HepG2 (cell line): Measurements from ENCODE around the gene CD86. TPM values are rescaled to one million over a fixed set of nuclear protein-coding genes. Genes with fewer than 3 reads are reported as not detected.

Experiments used
- ATAC-seq: fragments of 200-7000 bp; cut with Tn5 transposase; 3 replicates; pipeline ENCODE4 v1.9.1; 2020; ENCODE audit warnings: mild to moderate bottlenecking, moderate library complexity
- BruUV-seq: library from RNA; stranded (reverse); fragments of 400-500 nt; replicated peaks from 2 replicates; lab custom pipeline; 2021; lab: Mats Ljungman, UMichigan
- CTCF ChIA-PET: fragments of 300-600 bp; formaldehyde crosslinking; extraction: SDS; loops from one replicate; lab custom pipeline; 2021; ENCODE audit warnings: low total read pairs, inconsistent platforms, low intra/inter-chr PET ratio; lab: Yijun Ruan, JAX
- POLR2A ChIA-PET: fragments of 350-600 bp; sonication (Branson Sonifier 250); formaldehyde crosslinking; loops from one replicate; lab custom pipeline; 2020; ENCODE audit warnings: antibody characterized with exemption, inconsistent platforms; lab: Yijun Ruan, JAX
- DNase-seq: peaks from one replicate; pipeline ENCODE4 v3.0.0-alpha.2; 2015; ENCODE audit warnings: low spot score
- FAIRE-seq: peaks from 3 replicates; lab custom pipeline; 2011; peaks lifted over from hg19 to GRCh38; lab: Jason Lieb, UNC
- H2AFZ ChIP-seq: one replicate; pipeline ENCODE4 v1.6.1; 2011; ENCODE audit warnings: low read length, inconsistent platforms
- H3K27ac ChIP-seq: fragments of 300-600 bp; 3 replicates; pipeline ENCODE4 v1.8.0; 2011; ENCODE audit warnings: mixed run types, mild to moderate bottlenecking, mixed read lengths, low read length, inconsistent platforms; ENCODE audit not compliant: insufficient read depth; ENCODE audit errors: extremely low read length
- H3K27me3 ChIP-seq, 2 experiments: fragments of 200-600 bp in 1 of 2; 2 replicates in 1 of 2; 3 replicates in 1 of 2; pipeline versions ENCODE4 v1.6.0 to v1.8.0; 2011; ENCODE audit warnings: low read length in 2 of 2, mild to moderate bottlenecking in 2 of 2, moderate library complexity in 2 of 2, inconsistent platforms in 1 of 2; ENCODE audit not compliant: insufficient read depth in 2 of 2, control insufficient read depth in 1 of 2
- H3K36me3 ChIP-seq, 2 experiments: fragments of 200-600 bp in 1 of 2; replicated peaks in 1 of 2; 2 replicates in 1 of 2; 3 replicates in 1 of 2; pipeline versions ENCODE4 v1.5.1 to v1.8.0; 2011; ENCODE audit warnings: low read length in 2 of 2, inconsistent platforms in 1 of 2; ENCODE audit not compliant: insufficient read depth in 2 of 2, control insufficient read depth in 1 of 2
- H3K4me1 ChIP-seq: 2 replicates; pipeline ENCODE4 v1.5.1; 2012; ENCODE audit warnings: low read length, inconsistent platforms; ENCODE audit not compliant: insufficient read depth
- H3K4me2 ChIP-seq: 2 replicates; pipeline ENCODE4 v1.6.0; 2011; ENCODE audit warnings: low read depth, low read length, inconsistent platforms
- H3K4me3 ChIP-seq, 3 experiments: fragments of 200-600 bp in 1 of 3; sonication (generic), shearing (Covaris generic) in 1 of 3; replicated peaks in 1 of 3; 2 replicates each; pipeline ENCODE4 v1.5.1; 2011 to 2016; ENCODE audit warnings: low read length in 3 of 3, inconsistent platforms in 2 of 3, low read depth in 2 of 3, mild to moderate bottlenecking in 2 of 3, control low read depth in 1 of 3, mixed read lengths in 1 of 3; ENCODE audit not compliant: insufficient read depth in 1 of 3
- H3K79me2 ChIP-seq: one replicate; pipeline ENCODE4 v1.6.1; 2011; ENCODE audit warnings: low read length, inconsistent platforms; ENCODE audit not compliant: insufficient read depth
- H3K9ac ChIP-seq: 2 replicates; pipeline ENCODE4 v1.6.0; 2011; ENCODE audit warnings: mild to moderate bottlenecking, low read depth, low read length, inconsistent platforms; ENCODE audit not compliant: insufficient read depth
- H3K9me3 ChIP-seq: 2 replicates; pipeline ENCODE4 v1.5.1; 2012; ENCODE audit warnings: mild to moderate bottlenecking, low read length
- H4K20me1 ChIP-seq: 2 replicates; pipeline ENCODE4 v1.6.0; 2011; ENCODE audit warnings: inconsistent platforms, mild to moderate bottlenecking, low read length, moderate library complexity; ENCODE audit not compliant: insufficient read depth
- CBX1 ChIP-seq: IDR thresholded peaks from one replicate; pipeline ENCODE4 v1.6.1; 2016; ENCODE audit warnings: antibody characterized with exemption, low read depth
- HNF1A ChIP-seq, 2 experiments: sonication (generic) in 1 of 2; formaldehyde crosslinking in 1 of 2; IDR thresholded peaks; 2 replicates each; pipeline versions ENCODE4 v1.4.0 to v1.6.1; 2016 to 2020; ENCODE audit warnings: borderline replicate concordance in 1 of 2, low read depth in 1 of 2, mild to moderate bottlenecking in 1 of 2, missing genetic modification reagents in 1 of 2
- HOXA9 ChIP-seq: sonication (generic); formaldehyde crosslinking; IDR thresholded peaks from 2 replicates; pipeline ENCODE4 v1.8.1; 2022; ENCODE audit warnings: missing genetic modification reagents, mild to moderate bottlenecking, moderate library complexity, borderline replicate concordance
- MIER2 ChIP-seq: IDR thresholded peaks from 2 replicates; pipeline ENCODE4 v1.6.1; 2016; ENCODE audit warnings: missing biosample characterization, missing genetic modification reagents
- POLR2AphosphoS2 ChIP-seq: IDR thresholded peaks from 2 replicates; pipeline ENCODE4 v1.6.1; 2011; ENCODE audit warnings: low read depth, low read length, improper control_type of control experiment
- POLR2G ChIP-seq: fragments of 200-400 bp; formaldehyde crosslinking; IDR thresholded peaks from 2 replicates; pipeline ENCODE4 v1.6.1; 2018; ENCODE audit warnings: mild to moderate bottlenecking, low read depth, low read length, moderate library complexity
- SALL1 ChIP-seq: sonication (generic); formaldehyde crosslinking; IDR thresholded peaks from 2 replicates; pipeline ENCODE4 v1.8.0; 2022; ENCODE audit warnings: mild to moderate bottlenecking, missing genetic modification reagents
- TIGD3 ChIP-seq: sonication (generic); formaldehyde crosslinking; IDR thresholded peaks from 2 replicates; pipeline ENCODE4 v1.5.1; 2020; ENCODE audit warnings: mild to moderate bottlenecking, missing genetic modification reagents, borderline replicate concordance
- ZBTB2 ChIP-seq: sonication (generic); formaldehyde crosslinking; IDR thresholded peaks from 2 replicates; pipeline ENCODE4 v1.8.0; 2022; ENCODE audit warnings: low read depth, missing genetic modification reagents
- ZNF136 ChIP-seq: sonication (generic); formaldehyde crosslinking; IDR thresholded peaks from 2 replicates; pipeline ENCODE4 v1.8.1; 2022; ENCODE audit warnings: low read depth, mild to moderate bottlenecking, moderate library complexity, missing genetic modification reagents
- ZNF20 ChIP-seq: sonication (generic); formaldehyde crosslinking; IDR thresholded peaks from 2 replicates; pipeline ENCODE4 v1.4.0; 2020; ENCODE audit warnings: mild to moderate bottlenecking, moderate library complexity, missing genetic modification reagents
- ZNF570 ChIP-seq: sonication (generic); formaldehyde crosslinking; IDR thresholded peaks from 2 replicates; pipeline ENCODE4 v1.4.0; 2020; ENCODE audit warnings: mild to moderate bottlenecking, missing genetic modification reagents, borderline replicate concordance
- WGBS: methylation state at CpG from one replicate; pipeline ENCODE4 v1.1.6; 2017; ENCODE audit warnings: low lambda C conversion rate; 5-methylcytosine and 5-hydroxymethylcytosine counted together
- in situ Hi-C: cut with HindIII; loops from 2 replicates; pipeline ENCODE4 v1.10.0; 2017; ENCODE audit warnings: low pct_unique_long_range_greater_than_20kb; ENCODE audit not compliant: extremely low pct_ligation_motif_present
- intact Hi-C: fragments of 100-400 bp; cut with micrococcal nuclease; formaldehyde crosslinking; loops from one replicate; pipeline ENCODE4 v1.10.0; 2022; ENCODE audit not compliant: unreplicated experiment
- polyA plus RNA-seq, 8 experiments: library from polyadenylated mRNA; depleted of rRNA in 3 of 8; stranded (reverse) in 7 of 8; unstranded in 1 of 8; fragments of >200 nt; fragmentation: Illumina TruSeq in 4 of 8; extraction: Trizol in 4 of 8; gene quantifications; 2 replicates each; pipeline versions ENCODE4 v1.2.1 to v1.2.3, GENCODE V29; 2011 to 2016; ENCODE audit warnings: low read depth in 4 of 8, missing spikeins in 1 of 8, mixed read lengths in 1 of 8; ENCODE audit not compliant: insufficient read depth in 1 of 8
- total RNA-seq, 5 experiments: library from RNA; depleted of rRNA; stranded (reverse); fragments of >200 nt; fragmentation: Illumina TruSeq; extraction: Trizol; gene quantifications; 2 replicates each; pipeline ENCODE4 v1.2.3, GENCODE V29; 2016; ENCODE audit warnings: low read depth in 1 of 5

CD86 gene
- total and polyA plus RNA-seq, 2 of the 13 experiments (the other 11 are each of a cell fraction or from before 2014, with no cell fraction given): not detected

- DNase-seq: no peak
- H3K4me2 ChIP-seq: no peak overlapping the region
- no TSS peak for BruUV-seq
- H3K4me1 ChIP-seq: peaks cover 19% of the 10 kb centered on the region
- ATAC-seq: no peak
- H3K79me2 ChIP-seq: no peaks in the 10 kb centered on the region
- in situ Hi-C loops: no loop called here
- no peaks in the 10 kb centered on the region for H4K20me1 ChIP-seq
- no peaks in the 10 kb centered on the region for H3K36me3 ChIP-seq
- H3K4me3 ChIP-seq: no peak overlapping the region
- TF ChIP-seq HOXA9: no peak
- no peak for TF ChIP-seq ZNF136
- no peak for TF ChIP-seq ZNF570 (CRISPR knock-in tag)
- TF ChIP-seq MIER2 (CRISPR knock-in tag): no peak
- TF ChIP-seq TIGD3 (CRISPR knock-in tag): no peak
- no peak for TF ChIP-seq SALL1 (CRISPR knock-in tag)
- TF ChIP-seq POLR2G: no peak
- no peak for TF ChIP-seq HNF1A (IDR thresholded peaks at IDR 0.05; ENCODE audit: low read depth)
- TF ChIP-seq HNF1A (CRISPR knock-in tag; IDR thresholded peaks at IDR 0.05; ENCODE audit: borderline replicate concordance): no peak
- TF ChIP-seq ZBTB2: no peak
- no peak for TF ChIP-seq ZNF20 (CRISPR knock-in tag)
- no peak for TF ChIP-seq CBX1
- TF ChIP-seq POLR2AphosphoS2: no peak
- no peak for FAIRE-seq
- ChIA-PET CTCF (no interaction called here), POLR2A (no interaction called here)
- no peak overlapping the region for H3K9ac ChIP-seq
- H3K27ac ChIP-seq: no peak overlapping the region
- WGBS: 36% methylated on average over 8 of the region's 8 CpGs
- H3K27me3 ChIP-seq: peaks cover 0 to 14% of the 10 kb centered on the region in 2 experiments; a peak in 3 of 5 replicates
- H3K9me3 ChIP-seq: no peaks in the 10 kb centered on the region
- intact Hi-C loops: no loop called here
- H2AFZ ChIP-seq: no peak overlapping the region
Observed at GRCh38 chr3:122078235-122078935, 23.2 kb downstream of the CD86 start.
